Trophoblast cell (in vitro differentiated cells and primary cell): ENCODE results near the gene MKNK2.
A peak's percentile ranks its signal among the peaks of the same experiment; 100 is the strongest.

Source experiments
- DNase-seq, 2 donors: peaks; one replicate each; pipeline ENCODE4 v3.0.0-alpha.2; 2016
- H2AFZ ChIP-seq: 2 replicates; pipeline ENCODE4 v1.6.1; 2013; ENCODE audit warnings: low read length, moderate library complexity, mild to moderate bottlenecking; ENCODE audit not compliant: insufficient read depth, poor library complexity
- H2AK5ac ChIP-seq: 2 replicates; pipeline ENCODE4 v1.6.1; 2013; ENCODE audit warnings: mild to moderate bottlenecking, low read length
- H2BK120ac ChIP-seq: 2 replicates; pipeline ENCODE4 v1.6.1; 2013; ENCODE audit warnings: low read length, mild to moderate bottlenecking, moderate library complexity; ENCODE audit not compliant: insufficient read depth, poor library complexity
- H2BK12ac ChIP-seq: 2 replicates; pipeline ENCODE4 v1.6.1; 2013; ENCODE audit warnings: mild to moderate bottlenecking, low read length, moderate library complexity
- H2BK5ac ChIP-seq: 2 replicates; pipeline ENCODE4 v1.6.1; 2013; ENCODE audit warnings: low read length, low read depth, moderate library complexity, mild to moderate bottlenecking; ENCODE audit not compliant: poor library complexity
- H3K14ac ChIP-seq: 2 replicates; pipeline ENCODE4 v1.6.1; 2013; ENCODE audit warnings: mild to moderate bottlenecking, low read length
- H3K18ac ChIP-seq: 2 replicates; pipeline ENCODE4 v1.6.1; 2013; ENCODE audit warnings: mild to moderate bottlenecking, low read length
- H3K23ac ChIP-seq: 2 replicates; pipeline ENCODE4 v1.6.1; 2013; ENCODE audit warnings: low read length
- H3K27ac ChIP-seq: 2 replicates; pipeline ENCODE4 v1.5.1; 2013; ENCODE audit warnings: low read depth, mild to moderate bottlenecking, inconsistent platforms, low read length, moderate library complexity
- H3K27me3 ChIP-seq: 2 replicates; pipeline ENCODE4 v1.6.1; 2013; ENCODE audit warnings: inconsistent platforms, mild to moderate bottlenecking, low read length, moderate library complexity; ENCODE audit not compliant: insufficient read depth
- H3K36me3 ChIP-seq, 2 experiments: 1 replicate in 1 of 2; 2 replicates in 1 of 2; pipeline ENCODE4 v1.6.1; 2013; ENCODE audit warnings: low read length in 2 of 2, mild to moderate bottlenecking in 2 of 2, moderate library complexity in 1 of 2; ENCODE audit not compliant: insufficient read depth in 2 of 2, control insufficient read depth in 1 of 2
- H3K4ac ChIP-seq: 2 replicates; pipeline ENCODE4 v1.6.1; 2013; ENCODE audit warnings: low read depth, mild to moderate bottlenecking, low read length, moderate library complexity
- H3K4me1 ChIP-seq, 2 experiments: 1 replicate in 1 of 2; 2 replicates in 1 of 2; pipeline ENCODE4 v1.6.1; 2013; ENCODE audit warnings: low read length in 2 of 2, mild to moderate bottlenecking in 2 of 2, moderate library complexity in 1 of 2; ENCODE audit not compliant: insufficient read depth in 2 of 2, control insufficient read depth in 1 of 2
- H3K4me2 ChIP-seq: 2 replicates; pipeline ENCODE4 v1.6.1; 2013; ENCODE audit warnings: inconsistent platforms, mild to moderate bottlenecking, low read length, moderate library complexity
- H3K4me3 ChIP-seq: 2 replicates; pipeline ENCODE4 v1.5.1; 2013; ENCODE audit warnings: mild to moderate bottlenecking, low read depth, low read length, inconsistent platforms
- H3K79me1 ChIP-seq: one replicate; pipeline ENCODE4 v1.6.1; 2013; ENCODE audit warnings: low read length
- H3K79me2 ChIP-seq: 2 replicates; pipeline ENCODE4 v1.6.1; 2013; ENCODE audit warnings: low read length, mild to moderate bottlenecking; ENCODE audit not compliant: control insufficient read depth, insufficient read depth, poor library complexity
- H3K9ac ChIP-seq: 2 replicates; pipeline ENCODE4 v1.6.1; 2013; ENCODE audit warnings: mild to moderate bottlenecking, low read length
- H3K9me3 ChIP-seq: 2 replicates; pipeline ENCODE4 v1.6.1; 2013; ENCODE audit warnings: low read depth, mild to moderate bottlenecking, control low read depth, inconsistent platforms, low read length; ENCODE audit not compliant: insufficient read depth
- H4K12ac ChIP-seq: 2 replicates; pipeline ENCODE4 v1.6.1; 2013; ENCODE audit warnings: low read depth, mild to moderate bottlenecking, low read length, moderate library complexity
- H4K8ac ChIP-seq: 2 replicates; pipeline ENCODE4 v1.6.1; 2013; ENCODE audit warnings: low read depth, mild to moderate bottlenecking, low read length, moderate library complexity
- H4K91ac ChIP-seq: one replicate; pipeline ENCODE4 v1.6.1; 2013; ENCODE audit warnings: low read depth, mild to moderate bottlenecking, low read length, moderate library complexity
- WGBS: extraction: QIAGEN DNeasy Blood & Tissue Kit; methylation state at CpG from one replicate; pipeline ENCODE4 v1.1.7; 2013; ENCODE audit warnings: missing lambda C conversion rate; ENCODE audit not compliant: insufficient read length, insufficient coverage; ENCODE audit errors: extremely low coverage; 5-methylcytosine and 5-hydroxymethylcytosine counted together

Gene MKNK2

GRCh38 chr19:1998712-1999708 is 52.0 kb downstream of the MKNK2 start:
- Histone ChIP-seq H3K4me2 (no peak overlapping the region), H3K18ac (no peak overlapping the region), H3K14ac (no peak overlapping the region), H3K9me3 (no peaks in the 10 kb centered on the region), H3K79me2 (no peaks in the 10 kb centered on the region), H3K4ac (no peak overlapping the region), H3K27ac (no peak overlapping the region), H4K8ac (no peak overlapping the region), H2BK5ac (no peak overlapping the region), H3K9ac (no peak overlapping the region), H3K27me3 (no peaks in the 10 kb centered on the region), H2AFZ (no peak overlapping the region), H2BK12ac (no peak overlapping the region), H3K79me1 (no peaks in the 10 kb centered on the region), H2BK120ac (no peak overlapping the region), H3K36me3 (peaks cover 11 to 21% of the 10 kb centered on the region in 2 experiments), H2AK5ac (no peak overlapping the region), H3K4me3 (no peak overlapping the region), H4K12ac (no peak overlapping the region), H4K91ac (no peak overlapping the region), H3K23ac (no peak overlapping the region), H3K4me1 (no peaks in the 10 kb centered on the region)
- DNase-seq, result no peak
- no CpG with 5 or more reads among the region's 52 CpGs for WGBS

- H3K79me2 ChIP-seq, result no peaks in the 10 kb centered on the region
- H3K9ac ChIP-seq, result no peak overlapping the region
- WGBS, result 99% methylated on average over 5 of the region's 31 CpGs
- H2BK120ac ChIP-seq, result no peak overlapping the region
- no peak overlapping the region for H3K4me2 ChIP-seq
- no peaks in the 10 kb centered on the region for H3K79me1 ChIP-seq
- no peak overlapping the region for H4K91ac ChIP-seq
- no peak overlapping the region for H2BK5ac ChIP-seq
- H3K4me1 ChIP-seq, result no peaks in the 10 kb centered on the region
- no peak overlapping the region for H3K27ac ChIP-seq
- H3K27me3 ChIP-seq, result no peaks in the 10 kb centered on the region
- peaks cover 15 to 26% of the 10 kb centered on the region in 2 experiments for H3K36me3 ChIP-seq
- H3K4me3 ChIP-seq, result no peak overlapping the region
- no peak overlapping the region for H2BK12ac ChIP-seq
- no peak overlapping the region for H3K18ac ChIP-seq
- no peak overlapping the region for H2AFZ ChIP-seq
- no peak overlapping the region for H4K12ac ChIP-seq
- no peak for DNase-seq
- H4K8ac ChIP-seq, result no peak overlapping the region
- no peak overlapping the region for H3K14ac ChIP-seq
- no peaks in the 10 kb centered on the region for H3K9me3 ChIP-seq
- H3K4ac ChIP-seq, result no peak overlapping the region
- no peak overlapping the region for H3K23ac ChIP-seq
- no peak overlapping the region for H2AK5ac ChIP-seq
Observed at GRCh38 chr19:1997353-1998233, 53.5 kb downstream of the MKNK2 start.

- no peak overlapping the region for H4K8ac ChIP-seq
- H3K4me2 ChIP-seq, result no peak overlapping the region
- H3K79me2 ChIP-seq, result no peaks in the 10 kb centered on the region
- no peak overlapping the region for H3K27ac ChIP-seq
- H2BK120ac ChIP-seq, result no peak overlapping the region
- no peak overlapping the region for H2AFZ ChIP-seq
- H2AK5ac ChIP-seq, result no peak overlapping the region
- no peak overlapping the region for H3K18ac ChIP-seq
- H3K4ac ChIP-seq, result no peak overlapping the region
- H3K79me1 ChIP-seq, result no peaks in the 10 kb centered on the region
- H2BK5ac ChIP-seq, result no peak overlapping the region
- WGBS, result no CpG with 5 or more reads among the region's 44 CpGs
- peaks cover 0 to 2% of the 10 kb centered on the region in 2 experiments for H3K4me1 ChIP-seq
- no peaks in the 10 kb centered on the region for H3K27me3 ChIP-seq
- DNase-seq, result peak; percentile 62
- peaks cover 33 to 46% of the 10 kb centered on the region in 2 experiments for H3K36me3 ChIP-seq
- no peak overlapping the region for H3K4me3 ChIP-seq
- H3K9ac ChIP-seq, result no peak overlapping the region
- H3K9me3 ChIP-seq, result no peaks in the 10 kb centered on the region
- H4K91ac ChIP-seq, result no peak overlapping the region
- no peak overlapping the region for H3K14ac ChIP-seq
- H3K23ac ChIP-seq, result no peak overlapping the region
- H2BK12ac ChIP-seq, result no peak overlapping the region
- H4K12ac ChIP-seq, result no peak overlapping the region
Observed at GRCh38 chr19:1992759-1993260, 58.2 kb downstream of the MKNK2 start.
